Lung (tissue), 12 donors: Measurements from ENCODE around the gene TMEM272. TPM values are rescaled to one million over a fixed set of nuclear protein-coding genes. Genes with fewer than 3 reads are reported as not detected.
A peak's percentile ranks its signal among the peaks of the same experiment; 100 is the strongest.

Experiments
- ATAC-seq: fragments of 200-7000 bp; cut with Tn5 transposase; one replicate; pipeline ENCODE4 v1.9.1; 2020; ENCODE audit warnings: moderate number of reproducible peaks; ENCODE audit not compliant: insufficient read depth, low FRiP score
- DNase-seq, 3 donors: peaks; one replicate each; pipeline ENCODE4 v3.0.0-alpha.2; 2013 to 2017
- H3K27ac ChIP-seq, 2 donors: one replicate each; pipeline ENCODE4 v1.5.1; 2013; ENCODE audit warnings: mild to moderate bottlenecking in 2 of 2, moderate library complexity in 2 of 2, control low read depth in 1 of 2, inconsistent platforms in 1 of 2, low read depth in 1 of 2, low read length in 1 of 2
- H3K27me3 ChIP-seq, 3 donors: one replicate each; pipeline ENCODE4 v1.5.1; 2013; ENCODE audit warnings: low read length in 2 of 3; ENCODE audit not compliant: control insufficient read depth in 3 of 3, insufficient read depth in 3 of 3
- H3K36me3 ChIP-seq, 4 donors: one replicate each; pipeline ENCODE4 v1.5.1; 2013; ENCODE audit warnings: low read length in 4 of 4, mild to moderate bottlenecking in 1 of 4, moderate library complexity in 1 of 4; ENCODE audit not compliant: control insufficient read depth in 4 of 4, insufficient read depth in 4 of 4
- H3K4me1 ChIP-seq, 5 donors: one replicate each; pipeline ENCODE4 v1.5.1; 2013; ENCODE audit warnings: low read length in 5 of 5, mild to moderate bottlenecking in 2 of 5, moderate library complexity in 1 of 5; ENCODE audit not compliant: control insufficient read depth in 5 of 5, insufficient read depth in 5 of 5
- H3K4me3 ChIP-seq: one replicate; pipeline ENCODE4 v1.5.1; 2013; ENCODE audit warnings: mild to moderate bottlenecking, control low read depth, moderate library complexity
- H3K9ac ChIP-seq, 2 donors: one replicate each; pipeline ENCODE4 v1.5.1; 2013; ENCODE audit warnings: low read length in 2 of 2, control low read depth in 1 of 2; ENCODE audit not compliant: insufficient read depth in 1 of 2
- H3K9me3 ChIP-seq, 4 donors: one replicate each; pipeline ENCODE4 v1.5.1; 2013; ENCODE audit warnings: low read length in 3 of 4, mild to moderate bottlenecking in 1 of 4, moderate library complexity in 1 of 4; ENCODE audit not compliant: control insufficient read depth in 4 of 4, insufficient read depth in 3 of 4
- WGBS, 2 donors: extraction: QIAGEN DNeasy Blood & Tissue Kit; methylation state at CpG; one replicate each; pipeline ENCODE4 v1.1.7; 2013; 5-methylcytosine and 5-hydroxymethylcytosine counted together
- polyA plus RNA-seq, 2 donors: library from polyadenylated mRNA; stranded (reverse); fragments of 200-250 nt; gene quantifications; one replicate each; pipeline ENCODE4 v1.2.1, GENCODE V29; 2013
- total RNA-seq, 2 donors: library from RNA; depleted of rRNA in 1 of 2; stranded (reverse); fragments of >200 nt in 1 of 2; gene quantifications; one replicate each; pipeline ENCODE4 v1.2.1, GENCODE V29; 2014 to 2021
- TF ChIP-seq, protein P1 (sequence below): IDR thresholded peaks from 2 replicates; pipeline ENCODE4 v1.5.1; 2012; ENCODE audit warnings: mild to moderate bottlenecking; ENCODE audit errors: control extremely low read depth, extremely low read depth
- donor health status: control.
- donor health status: control.
- donor health status: Bipolar disorder and iron deficiency.
- donor health status: healthy.
- donor health status: DM: yes; HTN: yes; CAD: no.

The TMEM272 gene
- total and polyA plus RNA-seq, 4 donors, result 0.08 to 0.55 (median 0.09) TPM

DNA sequence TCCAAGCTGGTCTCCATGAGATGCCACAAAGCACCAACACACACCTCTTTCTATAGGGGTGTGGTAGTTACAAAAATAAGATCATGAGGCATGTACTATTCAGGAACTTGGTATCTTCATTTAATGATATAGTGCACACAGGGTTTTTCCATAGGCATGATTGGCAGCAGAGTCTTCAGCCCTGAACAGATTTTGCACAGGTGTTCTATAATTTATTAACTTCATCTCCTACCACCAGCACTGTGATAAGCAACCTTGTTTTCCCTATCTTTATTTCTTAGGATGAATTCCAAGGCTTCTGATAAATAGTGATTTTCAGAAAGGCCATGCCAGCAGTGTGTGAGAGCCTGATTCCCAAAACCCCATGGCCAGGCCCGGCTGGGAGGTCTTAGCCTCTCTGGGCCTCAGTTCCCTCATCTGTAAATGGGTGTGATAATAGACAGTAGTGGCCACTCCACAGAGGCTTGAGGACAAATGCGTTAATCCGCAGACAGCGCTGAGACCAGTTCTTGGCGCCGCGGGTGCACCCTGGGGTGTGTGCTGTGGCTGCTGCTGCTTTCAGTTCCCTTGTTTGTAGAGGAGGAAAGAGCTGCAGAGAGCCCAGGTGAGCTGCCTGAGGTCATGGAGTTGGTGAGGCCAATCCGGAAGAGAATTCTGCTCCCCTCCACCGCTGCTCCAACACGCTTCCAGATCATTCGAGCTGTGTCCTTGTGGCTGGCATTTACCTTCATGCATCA lies 74.1 kb downstream of the TMEM272 start:
- H3K9ac ChIP-seq, result no peak overlapping the region
- WGBS, 2 donors, result 91 to 94% methylated on average over 11 of the region's 11 CpGs
- TF ChIP-seq, protein P1, sequence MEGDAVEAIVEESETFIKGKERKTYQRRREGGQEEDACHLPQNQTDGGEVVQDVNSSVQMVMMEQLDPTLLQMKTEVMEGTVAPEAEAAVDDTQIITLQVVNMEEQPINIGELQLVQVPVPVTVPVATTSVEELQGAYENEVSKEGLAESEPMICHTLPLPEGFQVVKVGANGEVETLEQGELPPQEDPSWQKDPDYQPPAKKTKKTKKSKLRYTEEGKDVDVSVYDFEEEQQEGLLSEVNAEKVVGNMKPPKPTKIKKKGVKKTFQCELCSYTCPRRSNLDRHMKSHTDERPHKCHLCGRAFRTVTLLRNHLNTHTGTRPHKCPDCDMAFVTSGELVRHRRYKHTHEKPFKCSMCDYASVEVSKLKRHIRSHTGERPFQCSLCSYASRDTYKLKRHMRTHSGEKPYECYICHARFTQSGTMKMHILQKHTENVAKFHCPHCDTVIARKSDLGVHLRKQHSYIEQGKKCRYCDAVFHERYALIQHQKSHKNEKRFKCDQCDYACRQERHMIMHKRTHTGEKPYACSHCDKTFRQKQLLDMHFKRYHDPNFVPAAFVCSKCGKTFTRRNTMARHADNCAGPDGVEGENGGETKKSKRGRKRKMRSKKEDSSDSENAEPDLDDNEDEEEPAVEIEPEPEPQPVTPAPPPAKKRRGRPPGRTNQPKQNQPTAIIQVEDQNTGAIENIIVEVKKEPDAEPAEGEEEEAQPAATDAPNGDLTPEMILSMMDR, result no peak
- peaks cover 0 to 17% (median 0%) of the 10 kb centered on the region in 4 donors for H3K36me3 ChIP-seq
- DNase-seq (no peak), ATAC-seq (no peak)
- no peaks in the 10 kb centered on the region for H3K27me3 ChIP-seq
- no peak overlapping the region for H3K27ac ChIP-seq
- no peak overlapping the region for H3K4me3 ChIP-seq
- H3K9me3 ChIP-seq, result no peaks in the 10 kb centered on the region
- H3K4me1 ChIP-seq, result peaks cover 0 to 11% (median 8%) of the 10 kb centered on the region in 5 donors

DNA sequence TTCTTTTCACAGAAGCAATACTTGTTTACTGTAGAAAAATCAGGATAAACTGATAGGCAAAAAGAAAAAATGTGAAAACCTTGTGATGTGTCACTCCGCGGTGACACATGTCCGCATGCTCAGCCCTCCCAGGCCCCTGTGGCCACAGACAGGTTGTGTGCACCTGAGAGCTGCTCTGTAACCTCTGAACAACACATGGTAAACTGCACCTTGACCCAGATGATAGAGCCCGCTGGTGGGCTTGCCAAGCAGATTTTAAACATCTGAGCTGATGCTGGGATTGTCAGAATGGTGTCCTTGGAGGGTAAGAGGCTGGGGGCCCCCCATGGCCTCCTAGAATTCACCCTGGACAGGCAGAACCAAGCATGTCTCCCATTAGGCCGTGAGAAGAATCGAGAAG lies 74.8 kb downstream of the TMEM272 start:
- no peaks in the 10 kb centered on the region for H3K27me3 ChIP-seq
- TF ChIP-seq, protein P1, result no peak
- no peak overlapping the region for H3K4me3 ChIP-seq
- DNase-seq (no peak), ATAC-seq (no peak)
- WGBS, 2 donors, result 95% methylated on average over 6 of the region's 6 CpGs
- H3K9me3 ChIP-seq, result no peaks in the 10 kb centered on the region
- H3K36me3 ChIP-seq, result peaks cover 0 to 17% (median 0%) of the 10 kb centered on the region in 4 donors
- H3K27ac ChIP-seq, result no peak overlapping the region
- H3K9ac ChIP-seq, result no peak overlapping the region
- peaks cover 0 to 11% (median 8%) of the 10 kb centered on the region in 5 donors for H3K4me1 ChIP-seq

DNA sequence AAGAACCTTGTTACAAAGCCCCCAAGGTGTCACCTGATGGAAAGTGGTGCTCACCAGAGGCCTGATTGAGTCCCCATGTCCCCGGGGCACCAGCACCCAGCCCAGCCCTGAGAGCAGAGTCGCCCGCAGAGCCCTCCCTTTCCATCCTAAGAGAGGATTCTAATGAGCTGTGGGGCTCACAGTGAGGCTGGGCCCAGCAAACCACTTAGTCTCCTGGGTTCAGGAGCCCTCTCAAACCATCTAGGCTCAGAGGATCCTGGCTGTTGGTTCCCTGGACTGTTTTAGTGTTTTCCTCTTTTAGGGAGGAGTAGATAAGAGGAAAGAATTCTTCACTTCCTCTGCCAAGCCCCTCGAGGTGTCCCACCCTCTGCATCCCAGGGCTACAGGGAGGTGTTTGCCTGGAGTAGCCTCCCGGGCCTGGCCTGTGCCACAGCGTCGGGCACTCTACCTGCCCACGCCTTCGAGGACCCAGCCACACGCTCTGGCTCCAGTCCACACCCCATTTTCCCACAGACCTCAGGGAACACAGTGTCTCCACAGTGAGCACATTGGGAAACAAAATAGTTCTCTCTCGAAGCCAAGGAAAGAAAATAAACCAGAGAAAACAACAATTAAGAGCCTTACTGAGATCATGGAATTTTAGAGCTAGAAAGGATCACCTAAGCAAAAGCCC lies 75.4 kb downstream of the TMEM272 start:
- H3K9me3 ChIP-seq, result no peaks in the 10 kb centered on the region
- no peak overlapping the region for H3K4me3 ChIP-seq
- no peak for ATAC-seq
- TF ChIP-seq, protein P1, result no peak
- H3K9ac ChIP-seq, result no peak overlapping the region
- H3K27me3 ChIP-seq, result no peaks in the 10 kb centered on the region
- WGBS, 2 donors, result 64 to 68% methylated on average over 11 of the region's 11 CpGs
- peaks cover 0 to 17% (median 0%) of the 10 kb centered on the region in 4 donors for H3K36me3 ChIP-seq
- peak overlapping the region; percentile 37 to 43 for H3K27ac ChIP-seq
- no peak for DNase-seq
- peaks cover 4 to 17% (median 9%) of the 10 kb centered on the region in 5 donors for H3K4me1 ChIP-seq
